ENCODE results near the gene IQCE.
A peak's percentile ranks its signal among the peaks of the same experiment; 100 is the strongest.
"Not testable (repeated sequence)": the region's sequence is repeated elsewhere in the genome, so short reads cannot be mapped to it uniquely, and the experiment has no call there.

IQCE gene

GRCh38 chr7:2553831-2554581 is 4.8 kb upstream of the IQCE start:
- peak; percentile 20 for DNase-seq (ENCODE audit: low spot score)

GRCh38 chr7:2554661-2555111 is 4.1 kb upstream of the IQCE start:
- DNase-seq (ENCODE audit: low spot score), result peak; percentile 18

GRCh38 chr7:2555121-2556052 is 3.4 kb upstream of the IQCE start, which contains the start of gene BRAT1:
BRAT1 (minus strand) TSS chr7:2555524; CDS start chr7:2554431, 1,093 bp downstream.
- DNase-seq (ENCODE audit: low spot score), result peak; percentile 99

GRCh38 chr7:2559283-2559950 is 638 bp downstream of the IQCE start:
- peak; percentile 34 for DNase-seq (ENCODE audit: low spot score)

GRCh38 chr7:2563955-2564354 is 5.2 kb downstream of the IQCE start:
- not testable (repeated sequence) for DNase-seq (ENCODE audit: low spot score)

- no peak for DNase-seq (ENCODE audit: low spot score)
Observed at GRCh38 chr7:2564970-2565540, 6.3 kb downstream of the IQCE start.

GRCh38 chr7:2566348-2566889 is 7.6 kb downstream of the IQCE start:
- DNase-seq (ENCODE audit: low spot score), result no peak

GRCh38 chr7:2566890-2567678 is 8.3 kb downstream of the IQCE start:
- DNase-seq (ENCODE audit: low spot score), result peak; percentile 30

- DNase-seq (ENCODE audit: low spot score), result peak; percentile 58
Observed at GRCh38 chr7:2567679-2568278, 9.0 kb downstream of the IQCE start.

- DNase-seq (ENCODE audit: low spot score), result no peak
Observed at GRCh38 chr7:2568521-2569223, 9.9 kb downstream of the IQCE start.

GRCh38 chr7:2569421-2569820 is 10.6 kb downstream of the IQCE start:
- DNase-seq (ENCODE audit: low spot score), result no peak

GRCh38 chr7:2570021-2570420 is 11.2 kb downstream of the IQCE start:
- no peak for DNase-seq (ENCODE audit: low spot score)

- no peak for DNase-seq (ENCODE audit: low spot score)
Observed at GRCh38 chr7:2571409-2571808, 12.6 kb downstream of the IQCE start.

- no peak for DNase-seq (ENCODE audit: low spot score)
Observed at GRCh38 chr7:2572101-2572842, 13.5 kb downstream of the IQCE start.

- no peak for DNase-seq (ENCODE audit: low spot score)
Observed at GRCh38 chr7:2573761-2574160, 15.0 kb downstream of the IQCE start.

- DNase-seq (ENCODE audit: low spot score), result no peak
Observed at GRCh38 chr7:2575046-2575732, 16.4 kb downstream of the IQCE start.

GRCh38 chr7:2575733-2576340 is 17.1 kb downstream of the IQCE start:
- DNase-seq (ENCODE audit: low spot score), result no peak
